GM21360 (cell line): Measurements from ENCODE around the gene PRIM2.
"Not testable (repeated sequence)": the region's sequence is repeated elsewhere in the genome, so short reads cannot be mapped to it uniquely, and the experiment has no call there.

Experiments used
- ATAC-seq: cut with Tn5 transposase; IDR thresholded peaks from one replicate; pipeline ENCODE4 v1.9.1; 2021; ENCODE audit warnings: mild to moderate bottlenecking, moderate library complexity; ENCODE audit not compliant: unreplicated experiment

The PRIM2 gene

GRCh38 chr6:57577023-57577422 lies 259.6 kb downstream of the PRIM2 start:
- not testable (repeated sequence) for ATAC-seq

- not testable (repeated sequence) for ATAC-seq
Measured at GRCh38 chr6:57579489-57579888, 262.1 kb downstream of the PRIM2 start.

GRCh38 chr6:57581586-57581985 lies 264.2 kb downstream of the PRIM2 start:
- not testable (repeated sequence) for ATAC-seq

- not testable (repeated sequence) for ATAC-seq
Measured at GRCh38 chr6:57601105-57601504, 283.7 kb downstream of the PRIM2 start.

- ATAC-seq = not testable (repeated sequence)
Measured at GRCh38 chr6:57605303-57605702, 287.9 kb downstream of the PRIM2 start.

- ATAC-seq = not testable (repeated sequence)
Measured at GRCh38 chr6:57606331-57606730, 288.9 kb downstream of the PRIM2 start.

- not testable (repeated sequence) for ATAC-seq
Measured at GRCh38 chr6:57610612-57611011, 293.2 kb downstream of the PRIM2 start.

GRCh38 chr6:57618959-57619358 lies 301.5 kb downstream of the PRIM2 start:
- not testable (repeated sequence) for ATAC-seq

GRCh38 chr6:57631773-57632172 lies 314.3 kb downstream of the PRIM2 start:
- not testable (repeated sequence) for ATAC-seq

GRCh38 chr6:57658526-57658925 lies 341.1 kb downstream of the PRIM2 start:
- ATAC-seq = not testable (repeated sequence)

- ATAC-seq = not testable (repeated sequence)
Measured at GRCh38 chr6:57659794-57660193, 342.4 kb downstream of the PRIM2 start.

- not testable (repeated sequence) for ATAC-seq
Measured at GRCh38 chr6:57660940-57661339, 343.5 kb downstream of the PRIM2 start.

GRCh38 chr6:57668108-57668507 lies 350.7 kb downstream of the PRIM2 start:
- not testable (repeated sequence) for ATAC-seq

- ATAC-seq = not testable (repeated sequence)
Measured at GRCh38 chr6:57671237-57671636, 353.8 kb downstream of the PRIM2 start.

- ATAC-seq = not testable (repeated sequence)
Measured at GRCh38 chr6:57671937-57672627, 354.7 kb downstream of the PRIM2 start.

- not testable (repeated sequence) for ATAC-seq
Measured at GRCh38 chr6:57673281-57673680, 355.9 kb downstream of the PRIM2 start.

GRCh38 chr6:57675386-57675785 lies 358.0 kb downstream of the PRIM2 start:
- ATAC-seq = not testable (repeated sequence)

- ATAC-seq = not testable (repeated sequence)
Measured at GRCh38 chr6:57696382-57696781, 379.0 kb downstream of the PRIM2 start.
